Measurements from ENCODE around the gene MX2.

The MX2 gene

GRCh38 chr21:41429305-41429704 lies 67.5 kb downstream of the MX2 start:
- Mint-ChIP-seq H3K4me1 (ENCODE audit: low read depth) (peaks cover 18% of the 10 kb centered on the region), H3K36me3 (ENCODE audit: low read depth) (peaks cover 29% of the 10 kb centered on the region), H3K27me3 (peaks cover 24% of the 10 kb centered on the region), H3K27ac (no peak overlapping the region), H3K9me3 (peaks cover 3% of the 10 kb centered on the region), H3K4me3 (no peak overlapping the region)
- intact Hi-C loops (cut with micrococcal nuclease) = no loop called here

GRCh38 chr21:41429925-41430491 lies 68.2 kb downstream of the MX2 start:
- H3K9me3 Mint-ChIP-seq = peaks cover 10% of the 10 kb centered on the region
- H3K27me3 Mint-ChIP-seq = peaks cover 24% of the 10 kb centered on the region
- peaks cover 14% of the 10 kb centered on the region for H3K4me1 Mint-ChIP-seq (ENCODE audit: low read depth)
- intact Hi-C loops (cut with micrococcal nuclease) = no loop called here
- no peak overlapping the region for H3K27ac Mint-ChIP-seq
- peaks cover 36% of the 10 kb centered on the region for H3K36me3 Mint-ChIP-seq (ENCODE audit: low read depth)
- no peak overlapping the region for H3K4me3 Mint-ChIP-seq

- Mint-ChIP-seq H3K4me3 (no peak overlapping the region), H3K36me3 (ENCODE audit: low read depth) (peaks cover 49% of the 10 kb centered on the region), H3K27ac (no peak overlapping the region), H3K27me3 (peaks cover 10% of the 10 kb centered on the region), H3K4me1 (ENCODE audit: low read depth) (no peaks in the 10 kb centered on the region), H3K9me3 (peaks cover 20% of the 10 kb centered on the region)
- intact Hi-C loops (cut with micrococcal nuclease) = no loop called here
Observed at GRCh38 chr21:41431788-41432548, 70.1 kb downstream of the MX2 start.

GRCh38 chr21:41432562-41433460 lies 71.0 kb downstream of the MX2 start:
- Mint-ChIP-seq H3K27me3 (peaks cover 3% of the 10 kb centered on the region), H3K27ac (no peak overlapping the region), H3K4me3 (no peak overlapping the region), H3K9me3 (peaks cover 20% of the 10 kb centered on the region), H3K36me3 (ENCODE audit: low read depth) (peaks cover 53% of the 10 kb centered on the region), H3K4me1 (ENCODE audit: low read depth) (peaks cover 2% of the 10 kb centered on the region)
- intact Hi-C loops (cut with micrococcal nuclease) = no loop called here

- H3K9me3 Mint-ChIP-seq = peaks cover 20% of the 10 kb centered on the region
- intact Hi-C loops (cut with micrococcal nuclease) = no loop called here
- H3K27me3 Mint-ChIP-seq = no peaks in the 10 kb centered on the region
- peaks cover 60% of the 10 kb centered on the region for H3K36me3 Mint-ChIP-seq (ENCODE audit: low read depth)
- H3K4me3 Mint-ChIP-seq = no peak overlapping the region
- peaks cover 9% of the 10 kb centered on the region for H3K4me1 Mint-ChIP-seq (ENCODE audit: low read depth)
- H3K27ac Mint-ChIP-seq = no peak overlapping the region
Observed at GRCh38 chr21:41433566-41433965, 71.7 kb downstream of the MX2 start.

GRCh38 chr21:41435706-41436105 lies 73.9 kb downstream of the MX2 start:
- H3K9me3 Mint-ChIP-seq = peaks cover 20% of the 10 kb centered on the region

GRCh38 chr21:41437729-41438128 lies 75.9 kb downstream of the MX2 start:
- Mint-ChIP-seq H3K27me3 (no peaks in the 10 kb centered on the region), H3K4me3 (no peak overlapping the region), H3K27ac (no peak overlapping the region), H3K4me1 (ENCODE audit: low read depth) (peaks cover 9% of the 10 kb centered on the region), H3K9me3 (peaks cover 20% of the 10 kb centered on the region), H3K36me3 (ENCODE audit: low read depth) (peaks cover 73% of the 10 kb centered on the region)
- intact Hi-C loops (cut with micrococcal nuclease) = no loop called here

More at GRCh38 chr21:41435706-41436105, 73.9 kb downstream of the MX2 start:
- H3K36me3 Mint-ChIP-seq (ENCODE audit: low read depth) = peaks cover 64% of the 10 kb centered on the region
- no peaks in the 10 kb centered on the region for H3K27me3 Mint-ChIP-seq
- H3K4me3 Mint-ChIP-seq = no peak overlapping the region
- intact Hi-C loops (cut with micrococcal nuclease) = no loop called here
- no peak overlapping the region for H3K27ac Mint-ChIP-seq
- H3K4me1 Mint-ChIP-seq (ENCODE audit: low read depth) = peaks cover 9% of the 10 kb centered on the region

GRCh38 chr21:41438425-41439113 lies 76.7 kb downstream of the MX2 start:
- Mint-ChIP-seq H3K4me1 (ENCODE audit: low read depth) (peaks cover 9% of the 10 kb centered on the region), H3K36me3 (ENCODE audit: low read depth) (peaks cover 65% of the 10 kb centered on the region), H3K9me3 (peaks cover 20% of the 10 kb centered on the region), H3K27ac (no peak overlapping the region), H3K4me3 (no peak overlapping the region), H3K27me3 (no peaks in the 10 kb centered on the region)
- intact Hi-C loops (cut with micrococcal nuclease) = no loop called here

- Mint-ChIP-seq H3K9me3 (peaks cover 17% of the 10 kb centered on the region), H3K36me3 (ENCODE audit: low read depth) (peaks cover 63% of the 10 kb centered on the region), H3K4me3 (no peak overlapping the region), H3K27me3 (no peaks in the 10 kb centered on the region), H3K27ac (no peak overlapping the region), H3K4me1 (ENCODE audit: low read depth) (peaks cover 9% of the 10 kb centered on the region)
- intact Hi-C loops (cut with micrococcal nuclease) = no loop called here
Observed at GRCh38 chr21:41439248-41439647, 77.4 kb downstream of the MX2 start.

GRCh38 chr21:41441546-41441945 lies 79.7 kb downstream of the MX2 start:
- Mint-ChIP-seq H3K4me1 (ENCODE audit: low read depth) (peaks cover 9% of the 10 kb centered on the region), H3K4me3 (no peak overlapping the region), H3K27me3 (no peaks in the 10 kb centered on the region), H3K36me3 (ENCODE audit: low read depth) (peaks cover 56% of the 10 kb centered on the region), H3K27ac (no peak overlapping the region), H3K9me3 (no peaks in the 10 kb centered on the region)
- intact Hi-C loops (cut with micrococcal nuclease) = no loop called here

GRCh38 chr21:41442481-41443186 lies 80.8 kb downstream of the MX2 start:
- no peaks in the 10 kb centered on the region for H3K27me3 Mint-ChIP-seq
- no peaks in the 10 kb centered on the region for H3K9me3 Mint-ChIP-seq
- H3K4me1 Mint-ChIP-seq (ENCODE audit: low read depth) = peaks cover 9% of the 10 kb centered on the region
- no peak overlapping the region for H3K4me3 Mint-ChIP-seq
- intact Hi-C loops (cut with micrococcal nuclease) = no loop called here
- H3K36me3 Mint-ChIP-seq (ENCODE audit: low read depth) = peaks cover 58% of the 10 kb centered on the region
- no peak overlapping the region for H3K27ac Mint-ChIP-seq

- intact Hi-C loops (cut with micrococcal nuclease) = no loop called here
- no peaks in the 10 kb centered on the region for H3K9me3 Mint-ChIP-seq
- H3K4me1 Mint-ChIP-seq (ENCODE audit: low read depth) = no peaks in the 10 kb centered on the region
- H3K4me3 Mint-ChIP-seq = no peak overlapping the region
- no peak overlapping the region for H3K27ac Mint-ChIP-seq
- peaks cover 56% of the 10 kb centered on the region for H3K36me3 Mint-ChIP-seq (ENCODE audit: low read depth)
- no peaks in the 10 kb centered on the region for H3K27me3 Mint-ChIP-seq
Observed at GRCh38 chr21:41443562-41443961, 81.7 kb downstream of the MX2 start.

- H3K27ac Mint-ChIP-seq = no peak overlapping the region
- H3K36me3 Mint-ChIP-seq (ENCODE audit: low read depth) = peaks cover 69% of the 10 kb centered on the region
- H3K9me3 Mint-ChIP-seq = no peaks in the 10 kb centered on the region
- no peak overlapping the region for H3K4me3 Mint-ChIP-seq
- intact Hi-C loops (cut with micrococcal nuclease) = no loop called here
- no peaks in the 10 kb centered on the region for H3K4me1 Mint-ChIP-seq (ENCODE audit: low read depth)
- no peaks in the 10 kb centered on the region for H3K27me3 Mint-ChIP-seq
Observed at GRCh38 chr21:41444703-41445464, 83.1 kb downstream of the MX2 start.

Measured in dendritic cell treated with granulocyte-macrophage colony-stimulating factor and Interleukin-4, amounts not matched to agents 40 ng/mL and 50 ng/mL, for 4 days (primary cell).